HepG2 (cell line): Measurements from ENCODE around the gene TBC1D10B. TPM values are rescaled to one million over a fixed set of nuclear protein-coding genes. Genes with fewer than 3 reads are reported as not detected.

Source experiments
- DPF2 ChIP-seq: sonication (generic); formaldehyde crosslinking; IDR thresholded peaks from 2 replicates; pipeline ENCODE4 v1.4.0; 2020; ENCODE audit warnings: mild to moderate bottlenecking, low read depth, missing genetic modification reagents, borderline replicate concordance
- ELF3 ChIP-seq: IDR thresholded peaks from 2 replicates; pipeline ENCODE4 v1.6.1; 2016; ENCODE audit warnings: missing genetic modification reagents, missing compliant biosample characterization
- RBFOX2 ChIP-seq: fragments of 200-400 bp; formaldehyde crosslinking; IDR thresholded peaks from 2 replicates; pipeline ENCODE4 v1.6.1; 2017; ENCODE audit warnings: low read depth, mild to moderate bottlenecking, low read length
- REPIN1 ChIP-seq: sonication (generic); formaldehyde crosslinking; IDR thresholded peaks from 2 replicates; pipeline ENCODE4 v1.8.0; 2022; ENCODE audit warnings: missing genetic modification reagents, low read depth, mild to moderate bottlenecking, borderline replicate concordance
- SMARCC2 ChIP-seq: fragments of 450-650 bp; IDR thresholded peaks from 2 replicates; pipeline ENCODE4 v1.6.1; 2017; ENCODE audit warnings: antibody characterized with exemption, mild to moderate bottlenecking
- SMARCE1 ChIP-seq: fragments of 450-650 bp; IDR thresholded peaks from 2 replicates; pipeline ENCODE4 v1.6.1; 2017; ENCODE audit warnings: borderline replicate concordance
- STAG1 ChIP-seq: sonication (generic); formaldehyde crosslinking; IDR thresholded peaks from 2 replicates; pipeline ENCODE4 v1.4.0; 2020; ENCODE audit warnings: missing genetic modification reagents
- SYNCRIP ChIP-seq: fragments of 200-400 bp; formaldehyde crosslinking; IDR thresholded peaks from 2 replicates; pipeline ENCODE4 v1.6.1; 2018; ENCODE audit warnings: mild to moderate bottlenecking, low read depth, low read length; ENCODE audit not compliant: insufficient read depth
- TSC22D2 ChIP-seq: sonication (generic); formaldehyde crosslinking; IDR thresholded peaks from 2 replicates; pipeline ENCODE4 v1.5.1; 2020; ENCODE audit warnings: missing genetic modification reagents, mild to moderate bottlenecking, borderline replicate concordance
- XBP1 ChIP-seq: sonication (generic); formaldehyde crosslinking; IDR thresholded peaks from 2 replicates; pipeline ENCODE4 v1.5.0; 2020; ENCODE audit warnings: missing genetic modification reagents
- YEATS4 ChIP-seq: sonication (generic); formaldehyde crosslinking; IDR thresholded peaks from 2 replicates; pipeline ENCODE4 v1.4.0; 2020; ENCODE audit warnings: missing genetic modification reagents, borderline replicate concordance
- ZFP36L1 ChIP-seq: sonication (generic); formaldehyde crosslinking; IDR thresholded peaks from 2 replicates; pipeline ENCODE4 v1.8.0; 2022; ENCODE audit warnings: mild to moderate bottlenecking, missing genetic modification reagents, moderate library complexity
- ZFYVE20 ChIP-seq: sonication (generic); formaldehyde crosslinking; IDR thresholded peaks from 2 replicates; pipeline ENCODE4 v1.8.0; 2023; ENCODE audit warnings: low read depth, mild to moderate bottlenecking, moderate library complexity, missing genetic modification reagents, borderline replicate concordance
- ZNF12 ChIP-seq: sonication (generic); formaldehyde crosslinking; IDR thresholded peaks from 2 replicates; pipeline ENCODE4 v1.5.0; 2020; ENCODE audit warnings: missing genetic modification reagents
- ZNF331 ChIP-seq: sonication (generic); formaldehyde crosslinking; IDR thresholded peaks from 2 replicates; pipeline ENCODE4 v1.4.0; 2020; ENCODE audit warnings: missing genetic modification reagents
- ZSCAN21 ChIP-seq: sonication (generic); formaldehyde crosslinking; IDR thresholded peaks from 2 replicates; pipeline ENCODE4 v1.8.0; 2022; ENCODE audit warnings: mild to moderate bottlenecking, missing genetic modification reagents, moderate library complexity, borderline replicate concordance
- polyA plus RNA-seq, 8 experiments: library from polyadenylated mRNA; depleted of rRNA in 3 of 8; stranded (reverse) in 7 of 8; unstranded in 1 of 8; fragments of >200 nt; fragmentation: Illumina TruSeq in 4 of 8; extraction: Trizol in 4 of 8; gene quantifications; 2 replicates each; pipeline versions ENCODE4 v1.2.1 to v1.2.3, GENCODE V29; 2011 to 2016; ENCODE audit warnings: low read depth in 4 of 8, missing spikeins in 1 of 8, mixed read lengths in 1 of 8; ENCODE audit not compliant: insufficient read depth in 1 of 8
- total RNA-seq, 5 experiments: library from RNA; depleted of rRNA; stranded (reverse); fragments of >200 nt; fragmentation: Illumina TruSeq; extraction: Trizol; gene quantifications; 2 replicates each; pipeline ENCODE4 v1.2.3, GENCODE V29; 2016; ENCODE audit warnings: low read depth in 1 of 5
- TF ChIP-seq, protein P1 (sequence below): IDR thresholded peaks from 2 replicates; pipeline ENCODE4 v1.6.1; 2016; ENCODE audit warnings: low read depth, borderline replicate concordance
- TF ChIP-seq, protein P2 (sequence below): sonication (generic); formaldehyde crosslinking; IDR thresholded peaks from 2 replicates; pipeline ENCODE4 v1.4.0; 2020; ENCODE audit warnings: missing genetic modification reagents, borderline replicate concordance
- TF ChIP-seq, protein P3 (sequence below): sonication (generic); formaldehyde crosslinking; IDR thresholded peaks from 2 replicates; pipeline ENCODE4 v1.5.0; 2020; ENCODE audit warnings: missing genetic modification reagents
- TF ChIP-seq, protein P4 (sequence below): sonication (generic); formaldehyde crosslinking; IDR thresholded peaks from 2 replicates; pipeline ENCODE4 v1.4.0; 2020; ENCODE audit warnings: missing genetic modification reagents, borderline replicate concordance

TBC1D10B gene
- total and polyA plus RNA-seq, 2 of the 13 experiments (the other 11 are each of a cell fraction or from before 2014, with no cell fraction given), result 15.7 to 24.8 TPM

DNA sequence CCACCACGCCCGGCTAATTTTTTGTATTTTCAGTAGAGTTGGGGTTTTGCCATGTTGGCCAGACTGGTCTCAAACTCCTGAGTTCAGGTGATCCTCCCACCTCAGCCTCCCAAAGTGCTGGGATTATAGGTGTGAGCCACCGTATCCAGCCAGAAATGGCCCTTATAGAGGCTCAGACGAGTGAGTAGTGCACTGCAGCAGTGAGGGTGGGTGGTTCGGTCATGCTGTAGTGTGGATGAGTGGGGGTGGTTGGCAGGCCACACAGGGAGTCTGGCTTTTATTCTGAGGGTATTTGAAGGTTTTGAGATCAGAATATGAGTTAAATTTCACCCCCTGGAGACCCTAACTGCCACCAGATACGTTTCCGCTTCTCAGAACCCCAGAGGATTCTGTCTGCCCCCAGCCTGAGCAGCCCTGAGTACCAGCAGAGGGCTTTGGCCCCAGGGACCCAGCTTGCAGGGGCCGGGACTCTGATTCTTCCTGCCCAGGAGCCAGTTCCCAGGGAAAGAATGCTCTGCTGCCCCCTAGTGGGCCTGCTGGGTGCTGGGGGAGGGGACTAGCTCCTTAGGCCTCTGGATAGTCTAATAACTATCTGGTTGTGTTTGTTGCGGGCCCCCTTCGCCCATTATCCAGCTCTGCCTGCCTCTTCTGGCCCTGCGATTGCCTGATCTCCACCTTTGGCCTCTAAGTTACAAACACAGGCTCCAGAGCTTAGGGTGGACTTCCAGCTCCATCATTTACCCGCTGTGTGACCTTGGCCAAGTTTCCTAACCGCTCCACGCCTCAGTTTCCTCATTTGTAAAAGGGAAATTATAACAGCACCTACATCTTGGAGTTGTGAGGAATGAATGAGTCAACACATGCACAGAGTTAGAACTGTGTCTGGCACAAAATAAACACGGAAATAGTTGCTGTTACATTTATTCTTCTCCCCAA lies 39.1 kb upstream of the TBC1D10B start (continued):
- TF ChIP-seq, protein P1, sequence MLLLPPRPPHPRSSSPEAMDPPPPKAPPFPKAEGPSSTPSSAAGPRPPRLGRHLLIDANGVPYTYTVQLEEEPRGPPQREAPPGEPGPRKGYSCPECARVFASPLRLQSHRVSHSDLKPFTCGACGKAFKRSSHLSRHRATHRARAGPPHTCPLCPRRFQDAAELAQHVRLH (CRISPR knock-in tag), result peak; percentile 89; the same call in 1 of the 2 replicates
- TF ChIP-seq ZFP36L1 (CRISPR knock-in tag) (peak; percentile 56; the same call in 1 of the 2 replicates), ZNF331 (peak; percentile 72), SMARCE1 (no peak), ZNF12 (CRISPR knock-in tag) (no peak), ZSCAN21 (CRISPR knock-in tag) (0 out of 2 replicates have a peak, but pooled peaks have one; percentile 33), DPF2 (CRISPR knock-in tag) (no peak), SYNCRIP (no peak), SMARCC2 (no peak), ZFYVE20 (CRISPR knock-in tag) (no peak), REPIN1 (CRISPR knock-in tag) (peak; percentile 78; the same call in 1 of the 2 replicates), STAG1 (CRISPR knock-in tag) (peak; percentile 97), TSC22D2 (no peak), YEATS4 (CRISPR knock-in tag) (no peak; the same call in 1 of the 2 replicates), ELF3 (CRISPR knock-in tag) (peak; percentile 69), RBFOX2 (0 out of 2 replicates have a peak, but pooled peaks have one; percentile 15), XBP1 (CRISPR knock-in tag) (no peak)
- TF ChIP-seq, protein P2, sequence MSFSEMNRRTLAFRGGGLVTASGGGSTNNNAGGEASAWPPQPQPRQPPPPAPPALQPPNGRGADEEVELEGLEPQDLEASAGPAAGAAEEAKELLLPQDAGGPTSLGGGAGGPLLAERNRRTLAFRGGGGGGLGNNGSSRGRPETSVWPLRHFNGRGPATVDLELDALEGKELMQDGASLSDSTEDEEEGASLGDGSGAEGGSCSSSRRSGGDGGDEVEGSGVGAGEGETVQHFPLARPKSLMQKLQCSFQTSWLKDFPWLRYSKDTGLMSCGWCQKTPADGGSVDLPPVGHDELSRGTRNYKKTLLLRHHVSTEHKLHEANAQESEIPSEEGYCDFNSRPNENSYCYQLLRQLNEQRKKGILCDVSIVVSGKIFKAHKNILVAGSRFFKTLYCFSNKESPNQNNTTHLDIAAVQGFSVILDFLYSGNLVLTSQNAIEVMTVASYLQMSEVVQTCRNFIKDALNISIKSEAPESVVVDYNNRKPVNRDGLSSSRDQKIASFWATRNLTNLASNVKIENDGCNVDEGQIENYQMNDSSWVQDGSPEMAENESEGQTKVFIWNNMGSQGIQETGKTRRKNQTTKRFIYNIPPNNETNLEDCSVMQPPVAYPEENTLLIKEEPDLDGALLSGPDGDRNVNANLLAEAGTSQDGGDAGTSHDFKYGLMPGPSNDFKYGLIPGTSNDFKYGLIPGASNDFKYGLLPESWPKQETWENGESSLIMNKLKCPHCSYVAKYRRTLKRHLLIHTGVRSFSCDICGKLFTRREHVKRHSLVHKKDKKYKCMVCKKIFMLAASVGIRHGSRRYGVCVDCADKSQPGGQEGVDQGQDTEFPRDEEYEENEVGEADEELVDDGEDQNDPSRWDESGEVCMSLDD (CRISPR knock-in tag), result no peak
- TF ChIP-seq, protein P3, sequence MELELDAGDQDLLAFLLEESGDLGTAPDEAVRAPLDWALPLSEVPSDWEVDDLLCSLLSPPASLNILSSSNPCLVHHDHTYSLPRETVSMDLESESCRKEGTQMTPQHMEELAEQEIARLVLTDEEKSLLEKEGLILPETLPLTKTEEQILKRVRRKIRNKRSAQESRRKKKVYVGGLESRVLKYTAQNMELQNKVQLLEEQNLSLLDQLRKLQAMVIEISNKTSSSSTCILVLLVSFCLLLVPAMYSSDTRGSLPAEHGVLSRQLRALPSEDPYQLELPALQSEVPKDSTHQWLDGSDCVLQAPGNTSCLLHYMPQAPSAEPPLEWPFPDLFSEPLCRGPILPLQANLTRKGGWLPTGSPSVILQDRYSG, result no peak
- TF ChIP-seq, protein P4, sequence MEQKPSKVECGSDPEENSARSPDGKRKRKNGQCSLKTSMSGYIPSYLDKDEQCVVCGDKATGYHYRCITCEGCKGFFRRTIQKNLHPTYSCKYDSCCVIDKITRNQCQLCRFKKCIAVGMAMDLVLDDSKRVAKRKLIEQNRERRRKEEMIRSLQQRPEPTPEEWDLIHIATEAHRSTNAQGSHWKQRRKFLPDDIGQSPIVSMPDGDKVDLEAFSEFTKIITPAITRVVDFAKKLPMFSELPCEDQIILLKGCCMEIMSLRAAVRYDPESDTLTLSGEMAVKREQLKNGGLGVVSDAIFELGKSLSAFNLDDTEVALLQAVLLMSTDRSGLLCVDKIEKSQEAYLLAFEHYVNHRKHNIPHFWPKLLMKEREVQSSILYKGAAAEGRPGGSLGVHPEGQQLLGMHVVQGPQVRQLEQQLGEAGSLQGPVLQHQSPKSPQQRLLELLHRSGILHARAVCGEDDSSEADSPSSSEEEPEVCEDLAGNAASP, result peak; percentile 41; the same call in 1 of the 2 replicates
